Amygdala (tissue), 56 donors: ENCODE data around the gene POLE4.

ENCODE experiments used
- DNase-seq, 56 donors: peaks; one replicate each; lab custom pipeline; 2025; lab: John Stamatoyannopoulos, UW

The POLE4 gene

DNA sequence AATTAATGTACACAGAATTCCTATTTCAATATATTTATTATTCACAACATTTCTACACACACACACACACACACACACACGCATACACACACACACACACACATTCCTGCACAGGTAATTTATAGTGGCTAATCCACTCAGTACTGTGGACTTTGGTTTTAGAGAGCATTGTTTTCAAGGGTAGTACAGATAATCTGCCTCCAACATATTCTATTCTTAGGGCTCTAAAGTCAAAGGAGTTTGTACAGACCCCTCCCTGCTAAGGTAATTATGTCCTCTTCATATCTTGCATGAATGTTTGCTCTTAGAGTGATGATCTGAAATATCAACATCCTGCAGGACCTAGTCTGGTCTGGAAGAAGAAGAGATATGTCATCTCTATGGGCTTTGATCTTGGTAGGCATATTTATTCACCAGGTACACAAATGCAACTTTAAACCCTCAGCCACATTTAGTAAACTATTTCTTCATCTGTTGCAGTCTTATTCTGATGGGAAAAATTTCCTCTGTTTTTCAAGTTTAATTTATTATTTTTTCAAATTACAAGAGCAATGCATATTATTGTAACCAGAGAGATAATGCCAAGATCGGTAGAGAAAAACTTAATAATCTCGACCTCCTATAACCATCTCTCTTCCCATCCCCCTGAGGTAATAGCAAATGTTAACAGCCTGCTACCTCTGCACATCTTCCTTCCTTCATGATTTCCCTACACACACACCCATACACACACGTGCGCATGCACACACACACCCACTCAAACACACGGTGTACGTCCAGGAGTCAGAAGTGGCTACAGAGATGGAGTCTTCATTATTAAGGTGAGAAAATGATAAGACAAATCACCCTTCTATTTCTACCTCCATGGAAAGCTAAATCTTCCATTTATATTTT lies 18.3 kb upstream of the POLE4 start:
- DNase-seq = no peak

DNA sequence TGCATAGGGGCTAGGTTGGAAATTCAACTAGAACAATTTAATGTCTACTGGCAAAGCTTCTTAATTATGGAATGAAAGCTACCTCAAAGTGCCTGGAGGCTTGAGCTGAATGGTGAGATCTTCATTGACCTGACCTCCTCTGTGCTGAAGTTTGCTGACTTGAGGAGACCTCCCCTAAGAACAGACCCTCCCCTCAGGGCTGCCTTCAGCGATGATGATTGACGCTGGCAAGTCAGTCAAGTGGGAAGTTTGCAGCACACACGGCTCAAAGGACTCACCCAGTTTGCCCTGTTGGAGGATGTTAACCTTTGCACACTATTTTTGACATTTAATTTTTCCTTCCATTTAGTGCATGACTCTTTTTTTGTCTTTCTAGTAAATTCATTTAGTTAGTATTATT lies 17.2 kb upstream of the POLE4 start:
- no peak for DNase-seq

GRCh38 chr2:74942263-74942662 lies 16.2 kb upstream of the POLE4 start:
- no peak for DNase-seq

- DNase-seq = no peak
These were observed 13.3 kb upstream of the POLE4 start for GRCh38 chr2:74944987-74945787.

DNA sequence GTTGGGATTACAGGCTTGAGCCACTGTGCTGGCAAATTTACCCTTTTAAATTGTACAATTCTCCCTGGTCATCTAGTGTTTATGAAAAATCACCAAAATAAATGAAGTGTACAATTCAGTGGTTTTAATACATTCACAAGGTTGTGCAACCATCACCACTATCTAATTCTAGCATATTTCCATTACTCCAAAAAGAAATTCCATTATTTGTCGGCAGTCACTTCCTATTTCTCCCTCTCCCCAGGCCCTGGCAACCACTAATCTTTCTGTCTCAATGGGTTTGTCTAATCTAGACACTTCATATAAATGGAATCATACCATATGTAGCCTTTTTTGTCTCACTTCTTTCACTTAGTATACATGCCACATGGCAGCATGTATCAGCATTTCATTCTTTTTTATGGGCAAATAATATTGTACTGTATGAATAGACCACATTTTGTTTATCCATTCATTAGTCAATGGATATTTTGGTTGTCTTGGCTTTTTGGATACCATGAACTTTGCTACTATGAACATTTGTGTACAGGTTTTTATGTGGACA lies 12.6 kb upstream of the POLE4 start:
- DNase-seq = no peak

GRCh38 chr2:74947703-74948102 lies 10.7 kb upstream of the POLE4 start:
- DNase-seq = no peak

GRCh38 chr2:74948779-74949178 lies 9.7 kb upstream of the POLE4 start:
- DNase-seq = no peak

DNA sequence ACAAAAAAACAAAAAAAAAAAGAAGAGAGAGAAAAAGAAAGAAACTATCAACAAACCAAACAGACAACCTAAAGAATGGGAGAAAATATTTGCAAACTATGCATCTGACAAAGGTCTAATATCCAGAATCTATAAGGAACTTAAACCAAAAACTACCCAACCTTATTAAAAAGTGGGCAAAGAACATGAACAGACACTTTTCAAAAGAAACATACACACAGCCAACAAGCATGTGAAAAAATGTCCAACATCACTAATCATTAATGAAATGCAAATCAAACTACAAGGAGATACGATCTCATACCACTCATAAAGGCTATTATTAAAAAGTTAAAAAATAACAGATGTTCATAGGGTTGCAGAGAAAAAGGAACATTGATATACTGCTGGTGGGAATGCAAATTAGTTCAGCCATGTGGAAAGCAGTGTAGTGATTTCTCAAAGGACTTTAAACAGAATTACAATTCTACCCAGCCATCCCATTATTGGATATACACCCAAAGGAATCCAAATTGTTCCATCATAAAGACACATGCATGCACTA lies 7.2 kb upstream of the POLE4 start:
- DNase-seq = no peak

- no peak for DNase-seq
These were observed 5.9 kb upstream of the POLE4 start for GRCh38 chr2:74952575-74952974.

GRCh38 chr2:74953796-74954499 lies 4.5 kb upstream of the POLE4 start:
- DNase-seq = no peak

- no peak for DNase-seq
These were observed 4.0 kb upstream of the POLE4 start for GRCh38 chr2:74954500-74954874.

DNA sequence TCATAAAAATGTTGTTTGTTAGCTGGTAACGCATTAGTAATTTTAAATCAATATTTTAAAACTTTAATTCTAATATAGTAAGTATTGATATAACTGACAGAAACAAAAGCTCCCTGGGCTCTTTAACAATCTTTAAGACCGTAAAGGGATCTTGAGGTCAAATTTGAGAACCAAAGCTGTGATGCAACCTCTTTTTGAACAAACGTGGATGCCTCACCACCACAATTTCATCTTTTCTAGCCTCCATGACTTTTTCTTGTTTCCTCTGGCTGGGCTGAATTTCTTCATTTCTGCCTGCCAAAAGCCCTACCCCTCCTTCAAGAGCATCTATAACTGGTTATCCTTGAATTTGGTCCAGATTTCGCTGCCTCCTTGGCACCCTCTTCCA lies 563 bp upstream of the POLE4 start:
- no peak for DNase-seq

GRCh38 chr2:74959106-74959751 lies 786 bp downstream of the POLE4 start:
- no peak for DNase-seq

GRCh38 chr2:74966887-74967286 lies 8.4 kb downstream of the POLE4 start:
- no peak for DNase-seq

DNA sequence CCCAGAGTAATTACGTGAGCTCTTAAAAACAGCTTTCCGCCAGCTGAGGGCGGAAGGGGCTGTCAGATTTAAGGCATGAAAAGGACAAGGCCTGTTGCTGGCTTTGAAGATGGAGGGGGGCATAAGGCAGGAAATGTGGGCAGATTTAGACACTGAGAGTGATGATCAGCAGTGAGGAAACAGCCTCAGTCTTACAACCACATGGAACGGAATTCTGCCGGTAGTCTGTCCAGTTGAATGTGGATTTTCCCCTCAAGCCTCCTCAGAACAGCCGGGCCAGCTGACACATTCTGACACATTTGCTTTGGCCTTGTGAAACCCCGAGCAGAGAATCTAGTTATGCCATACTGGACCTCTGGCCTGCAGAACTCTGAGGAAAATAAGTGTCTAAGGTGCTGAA lies 16.6 kb downstream of the POLE4 start:
- no peak for DNase-seq

GRCh38 chr2:74979844-74980243 lies 21.4 kb downstream of the POLE4 start:
- DNase-seq = no peak

DNA sequence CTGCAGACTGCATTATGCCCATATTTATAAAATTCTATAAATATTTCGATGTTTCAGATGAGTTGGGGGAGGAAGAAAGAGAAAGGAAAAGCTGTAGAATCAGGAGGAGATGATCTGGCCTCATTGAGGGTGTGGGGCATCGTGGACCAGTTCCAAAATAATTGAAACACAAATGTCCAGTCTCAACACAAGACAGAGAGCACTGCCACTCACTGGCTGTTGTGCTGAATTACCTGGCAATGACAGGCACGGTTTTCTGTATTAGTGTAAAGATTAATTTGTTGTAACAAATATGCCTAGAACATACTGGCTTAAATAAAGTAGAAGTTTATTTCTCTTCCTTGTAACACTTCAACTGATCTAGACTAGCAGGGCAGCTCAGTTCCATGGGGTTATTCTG lies 24.1 kb downstream of the POLE4 start:
- no peak for DNase-seq

DNA sequence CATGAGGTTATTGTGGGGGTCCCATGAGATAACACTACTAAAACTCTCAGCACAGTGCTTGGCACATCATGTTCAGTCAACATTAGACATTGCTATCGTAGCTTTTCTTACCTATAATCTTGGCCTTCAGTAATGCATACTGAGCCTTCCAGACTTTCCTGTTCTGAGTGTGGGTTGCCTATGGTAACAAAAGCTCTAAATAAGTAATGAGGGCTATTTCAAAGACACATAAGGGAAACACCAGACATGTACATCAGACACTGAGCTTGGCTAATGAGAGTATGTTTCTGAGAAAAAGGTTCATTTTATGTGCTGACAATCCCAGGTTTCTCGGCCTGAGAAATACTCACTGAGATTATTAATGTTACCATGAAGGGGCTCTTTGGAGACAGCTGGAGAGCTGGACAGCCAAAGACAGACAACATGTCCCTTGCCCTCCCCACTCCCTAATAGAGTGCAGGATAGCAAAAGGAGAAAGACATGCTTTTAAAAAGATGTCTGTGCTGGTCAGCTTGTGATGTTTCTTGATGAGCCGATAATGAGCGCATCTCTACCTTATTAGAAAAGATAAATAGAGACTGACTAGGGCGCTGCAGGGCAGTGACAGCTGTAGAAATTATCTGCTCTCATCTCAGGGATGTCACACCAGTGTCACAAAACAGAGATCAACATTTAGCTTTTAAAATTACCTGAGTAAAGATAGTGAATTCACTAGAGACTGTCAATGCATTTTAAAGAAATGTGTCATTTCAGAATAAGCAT lies 25.4 kb downstream of the POLE4 start:
- no peak for DNase-seq

DNA sequence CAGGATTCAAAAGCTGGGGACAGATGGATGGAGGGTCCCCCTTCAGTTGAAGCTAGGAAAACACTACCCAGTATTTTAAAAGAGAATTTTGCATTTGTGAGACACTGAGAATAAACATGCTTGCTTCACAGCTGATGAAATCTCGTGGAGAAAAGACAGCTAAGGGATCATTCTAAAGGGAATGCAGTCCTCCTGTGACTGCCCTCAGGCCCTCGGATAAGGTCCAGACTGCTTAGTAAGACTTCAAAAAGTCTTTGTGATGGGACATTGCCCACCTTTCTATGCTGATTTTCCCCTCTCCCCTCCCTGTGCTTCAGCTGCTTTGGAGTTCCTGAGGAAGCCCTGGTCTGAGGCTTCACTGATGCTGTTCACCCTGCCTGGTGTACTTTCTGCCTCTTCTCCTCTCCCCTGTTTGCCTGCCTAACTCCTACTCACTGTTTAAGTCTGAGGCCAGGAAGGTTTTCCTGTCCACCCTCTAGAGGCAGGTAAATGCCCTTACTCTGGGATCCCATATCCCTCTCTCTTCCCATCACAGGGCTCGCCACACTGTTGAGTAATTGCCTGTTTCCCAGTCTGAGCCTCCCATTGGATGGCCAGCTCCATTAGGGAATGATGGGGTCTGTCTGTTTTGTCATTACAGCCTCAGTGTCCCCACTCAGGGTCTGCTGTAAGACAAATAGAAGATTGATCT lies 26.6 kb downstream of the POLE4 start:
- no peak for DNase-seq
